ENCODE results near the gene PTCH2. TPM values are rescaled to one million over a fixed set of nuclear protein-coding genes. Genes with fewer than 3 reads are reported as not detected.

Gene PTCH2
- total and polyA plus RNA-seq, 2 of the 13 experiments (the other 11 are each of a cell fraction or from before 2014, with no cell fraction given) = 0.60 to 1.5 TPM

GRCh38 chr1:44786138-44786840 lies 56.8 kb downstream of the PTCH2 start (continued):
- TF ChIP-seq, protein P1, sequence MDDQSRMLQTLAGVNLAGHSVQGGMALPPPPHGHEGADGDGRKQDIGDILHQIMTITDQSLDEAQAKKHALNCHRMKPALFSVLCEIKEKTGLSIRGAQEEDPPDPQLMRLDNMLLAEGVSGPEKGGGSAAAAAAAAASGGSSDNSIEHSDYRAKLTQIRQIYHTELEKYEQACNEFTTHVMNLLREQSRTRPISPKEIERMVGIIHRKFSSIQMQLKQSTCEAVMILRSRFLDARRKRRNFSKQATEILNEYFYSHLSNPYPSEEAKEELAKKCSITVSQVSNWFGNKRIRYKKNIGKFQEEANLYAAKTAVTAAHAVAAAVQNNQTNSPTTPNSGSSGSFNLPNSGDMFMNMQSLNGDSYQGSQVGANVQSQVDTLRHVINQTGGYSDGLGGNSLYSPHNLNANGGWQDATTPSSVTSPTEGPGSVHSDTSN (CRISPR knock-in tag; IDR thresholded peaks at IDR 0.05; ENCODE audit: borderline replicate concordance) = no peak
- TF ChIP-seq HOXA3 (CRISPR knock-in tag; IDR thresholded peaks at IDR 0.05) (peak; percentile 80), ARNT2 (CRISPR knock-in tag; IDR thresholded peaks at IDR 0.05; ENCODE audit: low read depth) (peak; percentile 32; the same call in 1 of the 2 replicates), TFAP4 (IDR thresholded peaks at IDR 0.05; ENCODE audit: borderline replicate concordance, low read depth) (peak; percentile 47; the same call in 1 of the 2 replicates), ZNF761 (CRISPR knock-in tag; conservative IDR thresholded peaks at IDR 0.05) (no peak), POLR2AphosphoS2 (IDR thresholded peaks at IDR 0.05; ENCODE audit: low read depth, low read length) (no peak), MXI1 (IDR thresholded peaks at IDR 0.05; ENCODE audit: borderline replicate concordance, low read depth, low read length) (peak; percentile 41; the same call in 1 of the 3 replicates), ZNF263 (CRISPR knock-in tag; IDR thresholded peaks at IDR 0.05) (0 out of 2 replicates have a peak, but pooled peaks have one; percentile 4), STAT5B (CRISPR knock-in tag; IDR thresholded peaks at IDR 0.05) (0 out of 2 replicates have a peak, but pooled peaks have one; percentile 70), ZNF343 (CRISPR knock-in tag; IDR thresholded peaks at IDR 0.05) (no peak), SP4 (CRISPR knock-in tag; IDR thresholded peaks at IDR 0.05) (peak; percentile 40; the same call in 1 of the 2 replicates), ZNF546 (CRISPR knock-in tag; conservative IDR thresholded peaks at IDR 0.05) (0 out of 2 replicates have a peak, but pooled peaks have one; percentile 38), ZNF335 (CRISPR knock-in tag; IDR thresholded peaks at IDR 0.05) (0 out of 2 replicates have a peak, but pooled peaks have one; percentile 31), ZFAT (CRISPR knock-in tag; conservative IDR thresholded peaks at IDR 0.05) (no peak), PHF8 (CRISPR knock-in tag; IDR thresholded peaks at IDR 0.05) (peak; percentile 52), DMAP1 (CRISPR knock-in tag; IDR thresholded peaks at IDR 0.05) (peak; percentile 53; the same call in 1 of the 2 replicates), ZNF891 (CRISPR knock-in tag; IDR thresholded peaks at IDR 0.05) (peak; percentile 44), ZNF883 (CRISPR knock-in tag; IDR thresholded peaks at IDR 0.05; ENCODE audit: not compliant biosample characterization) (peak; percentile 89), SAP130 (CRISPR knock-in tag; IDR thresholded peaks at IDR 0.05; ENCODE audit: low read depth) (peak; percentile 70; the same call in 1 of the 2 replicates), MEF2D (CRISPR knock-in tag; IDR thresholded peaks at IDR 0.05) (no peak), ZNF605 (CRISPR knock-in tag; IDR thresholded peaks at IDR 0.05) (0 out of 2 replicates have a peak, but pooled peaks have one; percentile 24), ARHGAP35 (CRISPR knock-in tag; IDR thresholded peaks at IDR 0.05; ENCODE audit: borderline replicate concordance) (no peak), PAWR (CRISPR knock-in tag; IDR thresholded peaks at IDR 0.05; ENCODE audit: borderline replicate concordance) (no peak)
- TF ChIP-seq, protein P2, sequence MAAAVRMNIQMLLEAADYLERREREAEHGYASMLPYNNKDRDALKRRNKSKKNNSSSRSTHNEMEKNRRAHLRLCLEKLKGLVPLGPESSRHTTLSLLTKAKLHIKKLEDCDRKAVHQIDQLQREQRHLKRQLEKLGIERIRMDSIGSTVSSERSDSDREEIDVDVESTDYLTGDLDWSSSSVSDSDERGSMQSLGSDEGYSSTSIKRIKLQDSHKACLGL (CRISPR knock-in tag; IDR thresholded peaks at IDR 0.05) = peak; percentile 80
- TF ChIP-seq, protein P3, sequence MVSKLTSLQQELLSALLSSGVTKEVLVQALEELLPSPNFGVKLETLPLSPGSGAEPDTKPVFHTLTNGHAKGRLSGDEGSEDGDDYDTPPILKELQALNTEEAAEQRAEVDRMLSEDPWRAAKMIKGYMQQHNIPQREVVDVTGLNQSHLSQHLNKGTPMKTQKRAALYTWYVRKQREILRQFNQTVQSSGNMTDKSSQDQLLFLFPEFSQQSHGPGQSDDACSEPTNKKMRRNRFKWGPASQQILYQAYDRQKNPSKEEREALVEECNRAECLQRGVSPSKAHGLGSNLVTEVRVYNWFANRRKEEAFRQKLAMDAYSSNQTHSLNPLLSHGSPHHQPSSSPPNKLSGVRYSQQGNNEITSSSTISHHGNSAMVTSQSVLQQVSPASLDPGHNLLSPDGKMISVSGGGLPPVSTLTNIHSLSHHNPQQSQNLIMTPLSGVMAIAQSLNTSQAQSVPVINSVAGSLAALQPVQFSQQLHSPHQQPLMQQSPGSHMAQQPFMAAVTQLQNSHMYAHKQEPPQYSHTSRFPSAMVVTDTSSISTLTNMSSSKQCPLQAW (CRISPR knock-in tag; IDR thresholded peaks at IDR 0.05) = peak; percentile 74; the same call in 1 of the 2 replicates

Measured in HepG2 (cell line).